GM10248 (cell line): ENCODE results near the gene ARHGAP4.

Experiments
- CTCF ChIA-PET: fragments of 300-600 bp; sonication (Branson Sonifier 250); formaldehyde crosslinking; extraction: SDS; loops from one replicate; lab custom pipeline; 2021; ENCODE audit warnings: antibody characterized with exemption; lab: Yijun Ruan, JAX
- POLR2A ChIA-PET: fragments of 350-650 bp; sonication (Branson Sonifier 250); formaldehyde crosslinking; extraction: SDS; loops from one replicate; lab custom pipeline; 2020; ENCODE audit warnings: antibody characterized with exemption; lab: Yijun Ruan, JAX
- DNase-seq: peaks from one replicate; pipeline ENCODE4 v3.0.0; 2012; ENCODE audit errors: extremely low spot score
- CTCF ChIP-seq: IDR thresholded peaks from 2 replicates; pipeline ENCODE4 v1.5.1; 2012; ENCODE audit warnings: mild to moderate bottlenecking, low read depth; ENCODE audit errors: extremely low read depth, missing control alignments, control extremely low read depth

The ARHGAP4 gene

GRCh38 chrX:153929576-153929975 is 3.5 kb upstream of the ARHGAP4 start:
- ChIA-PET POLR2A (no interaction called here), CTCF (interaction anchor here (14.1 kb wide), 1 partner anchor 19 kb away, joined by 187 read pairs; the partner anchor contains the start of gene RENBP)
- DNase-seq: no peak
- no peak for TF ChIP-seq CTCF

- TF ChIP-seq CTCF: no peak
- ChIA-PET POLR2A (no interaction called here), CTCF (interaction anchor here (1.2 to 14.1 kb wide), 2 partner anchors 11 to 20 kb away, joined by 3 to 187 read pairs; partner anchors contain the start of gene RENBP)
- DNase-seq: no peak
These were observed 2.8 kb upstream of the ARHGAP4 start for GRCh38 chrX:153928846-153929245.

- DNase-seq: peak; percentile 97
- ChIA-PET CTCF (interaction anchor here (1.2 to 14.1 kb wide), 2 partner anchors 11 to 21 kb away, joined by 3 to 187 read pairs; partner anchors contain the start of gene RENBP), POLR2A (no interaction called here)
- no peak for TF ChIP-seq CTCF
These were observed 2.1 kb upstream of the ARHGAP4 start for GRCh38 chrX:153927922-153928760.

GRCh38 chrX:153927672-153927921 is 1.5 kb upstream of the ARHGAP4 start:
- no peak for TF ChIP-seq CTCF
- POLR2A ChIA-PET: no interaction called here
- CTCF ChIA-PET: interaction anchor here (14.1 kb wide), 1 partner anchor 21 kb away, joined by 187 read pairs; the partner anchor contains the start of gene RENBP
- DNase-seq: no peak

- POLR2A ChIA-PET: interaction anchor here (1.0 kb wide), 2 partner anchors 44 to 133 kb away, joined by 3 read pairs; partner anchors contain the start of genes IDH3G and SSR4
- TF ChIP-seq CTCF: peak; percentile 15
- CTCF ChIA-PET: interaction anchor here (2.7 to 14.1 kb wide), 2 partner anchors 13 to 22 kb away, joined by 10 to 187 read pairs; partner anchors contain the start of gene RENBP
- DNase-seq: peak; percentile 81
These were observed 1.0 kb upstream of the ARHGAP4 start for GRCh38 chrX:153926858-153927671.

- ChIA-PET POLR2A (interaction anchor here (1.0 kb wide), 2 partner anchors 44 to 133 kb away, joined by 3 read pairs; partner anchors contain the start of genes IDH3G and SSR4), CTCF (interaction anchor here (1.4 to 14.1 kb wide), 3 partner anchors 13 to 41 kb away, joined by 3 to 187 read pairs (median 10); partner anchors contain the start of gene RENBP)
- no peak for TF ChIP-seq CTCF
- no peak for DNase-seq
These were observed 441 bp upstream of the ARHGAP4 start for GRCh38 chrX:153926552-153926857.
